Glomerular visceral epithelial cell (primary cell): ENCODE measurements around the gene CACNA1C.
"Not testable (repeated sequence)": the region's sequence is repeated elsewhere in the genome, so short reads cannot be mapped to it uniquely, and the experiment has no call there.

Experiments
- DNase-seq: peaks from one replicate; pipeline ENCODE4 v3.0.0-alpha.2; 2016; ENCODE audit errors: extremely low spot score

CACNA1C gene

GRCh38 chr12:2739069-2739468 is 686.3 kb downstream of the CACNA1C start:
- DNase-seq: no peak

DNA sequence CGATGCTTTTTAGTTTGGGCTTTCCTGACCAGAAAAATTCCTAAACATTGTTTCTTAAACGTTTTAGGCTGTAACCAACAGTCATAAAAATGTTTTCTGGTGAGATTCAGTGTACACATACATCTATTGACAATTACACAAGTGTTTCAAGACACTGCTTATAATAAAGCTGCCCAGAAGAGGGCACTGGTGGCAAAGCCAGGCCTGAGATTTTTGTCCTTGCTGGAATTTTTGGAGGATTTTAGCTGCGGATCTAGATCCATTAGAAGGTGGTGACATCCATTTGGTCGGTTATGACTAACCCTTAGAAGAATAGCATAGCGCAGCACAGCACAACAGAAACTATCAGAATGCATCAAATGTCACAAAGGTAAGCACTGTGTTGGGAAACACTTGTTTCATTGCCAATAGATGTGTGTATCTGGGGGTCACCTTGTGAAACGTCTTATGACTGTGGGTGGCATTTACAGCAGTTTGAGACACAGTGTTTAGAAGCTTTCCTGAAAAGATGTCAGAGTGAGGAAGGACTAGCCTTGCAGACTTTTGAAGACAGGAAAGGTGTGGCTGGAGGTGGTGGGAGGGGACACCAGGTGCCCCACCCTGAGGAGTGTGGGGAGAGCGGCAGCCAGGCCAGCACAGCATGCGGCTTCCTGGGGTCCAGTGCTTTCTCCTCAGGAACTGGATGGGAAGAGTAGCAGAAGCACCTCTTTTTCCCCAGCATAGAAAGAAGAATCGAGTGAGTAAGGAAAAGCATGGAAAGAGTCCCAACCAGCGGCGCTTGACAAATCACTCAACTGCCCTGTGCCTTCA is 687.2 kb downstream of the CACNA1C start:
- DNase-seq: peak; percentile 22

- DNase-seq: not testable (repeated sequence)
These were observed 689.2 kb downstream of the CACNA1C start for GRCh38 chr12:2742037-2742436.

GRCh38 chr12:2743478-2743877 is 690.7 kb downstream of the CACNA1C start:
- no peak for DNase-seq

DNA sequence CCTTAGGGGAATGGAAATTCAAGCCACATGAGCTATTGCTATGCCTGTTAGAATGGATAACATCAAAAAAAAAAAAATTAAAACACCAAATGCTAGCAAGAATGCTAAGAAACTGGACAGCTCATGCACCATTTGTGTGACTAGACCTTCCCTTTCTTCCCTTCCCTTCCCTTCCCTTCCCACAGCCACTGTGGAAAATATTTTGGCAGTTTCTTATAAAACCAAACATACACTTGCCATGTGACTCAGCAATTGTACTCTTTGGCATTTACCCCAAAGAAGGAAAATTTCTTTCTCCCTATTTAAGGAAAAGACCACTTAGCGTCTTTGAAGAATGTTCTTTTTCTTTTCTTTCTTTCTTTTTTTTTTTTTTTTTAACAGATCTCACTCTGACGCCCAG is 692.9 kb downstream of the CACNA1C start:
- DNase-seq: no peak
